Loucy (cell line): Measurements from ENCODE around the gene HDDC2.

Experiments used
- H2AFZ ChIP-seq: fragments of 200-600 bp; sonication (generic); 2 replicates; pipeline ENCODE4 v1.6.0; 2016; ENCODE audit warnings: antibody characterized with exemption, mild to moderate bottlenecking, low read length, moderate library complexity
- H3F3A ChIP-seq: fragments of 200-600 bp; 2 replicates; pipeline ENCODE4 v1.6.0; 2016; ENCODE audit warnings: antibody characterized with exemption, low read depth, mild to moderate bottlenecking
- H3K27me3 ChIP-seq: fragments of 200-600 bp; sonication (generic); 2 replicates; pipeline ENCODE4 v1.6.1; 2014; ENCODE audit warnings: low read length, mild to moderate bottlenecking; ENCODE audit not compliant: insufficient read depth, poor library complexity, severe bottlenecking
- H3K36me3 ChIP-seq: fragments of 200-600 bp; sonication (generic); 2 replicates; pipeline ENCODE4 v1.6.1; 2016; ENCODE audit warnings: low read length; ENCODE audit not compliant: insufficient read depth
- H3K4me1 ChIP-seq: fragments of 200-600 bp; sonication (generic); 2 replicates; pipeline ENCODE4 v1.5.1; 2014; ENCODE audit warnings: low read length, mild to moderate bottlenecking; ENCODE audit not compliant: insufficient read depth, poor library complexity, severe bottlenecking
- H3K4me2 ChIP-seq: fragments of 200-600 bp; sonication (generic); 2 replicates; pipeline ENCODE4 v1.6.0; 2014; ENCODE audit warnings: antibody characterized with exemption, low read length, low read depth, mild to moderate bottlenecking; ENCODE audit not compliant: poor library complexity, severe bottlenecking
- H3K4me3 ChIP-seq: fragments of 200-600 bp; sonication (generic); 2 replicates; pipeline ENCODE4 v1.5.1; 2014; ENCODE audit warnings: low read length, mild to moderate bottlenecking, mixed read lengths; ENCODE audit not compliant: poor library complexity, severe bottlenecking
- H3K79me2 ChIP-seq: fragments of 200-600 bp; sonication (generic); 2 replicates; pipeline ENCODE4 v1.6.1; 2014; ENCODE audit warnings: low read length; ENCODE audit not compliant: insufficient read depth
- H3K9ac ChIP-seq: fragments of 200-600 bp; sonication (generic); 2 replicates; pipeline ENCODE4 v1.6.0; 2014; ENCODE audit warnings: mild to moderate bottlenecking, low read depth, low read length, moderate library complexity; ENCODE audit not compliant: poor library complexity, severe bottlenecking
- H3K9me2 ChIP-seq: fragments of 200-600 bp; sonication (generic); replicated peaks from 2 replicates; pipeline ENCODE4 v1.6.1; 2016; ENCODE audit warnings: low read depth, low read length, mixed read lengths
- H3K9me3 ChIP-seq: fragments of 200-600 bp; sonication (generic); 2 replicates; pipeline ENCODE4 v1.6.1; 2014; ENCODE audit warnings: mild to moderate bottlenecking, antibody characterized with exemption, low read length, low read depth; ENCODE audit not compliant: insufficient read depth
- H4K20me1 ChIP-seq: fragments of 200-600 bp; sonication (generic); 2 replicates; pipeline ENCODE4 v1.6.0; 2014; ENCODE audit warnings: antibody characterized with exemption, low read length, mild to moderate bottlenecking; ENCODE audit not compliant: insufficient read depth, poor library complexity, severe bottlenecking
- CTCF ChIP-seq: fragments of 200-600 bp; sonication (generic); conservative IDR thresholded peaks from 2 replicates; pipeline ENCODE4 v1.5.1; 2014; ENCODE audit warnings: mild to moderate bottlenecking, antibody characterized with exemption, low read length
- EZH2phosphoT487 ChIP-seq: fragments of 200-600 bp; IDR thresholded peaks from 2 replicates; pipeline ENCODE4 v1.6.1; 2018; ENCODE audit warnings: antibody characterized with exemption, mild to moderate bottlenecking, moderate library complexity, borderline replicate concordance

Gene HDDC2

GRCh38 chr6:125279961-125280360 is 21.8 kb downstream of the HDDC2 start:
- H3K4me3 ChIP-seq, result no peak overlapping the region
- no peaks in the 10 kb centered on the region for H3K9me3 ChIP-seq
- no peaks in the 10 kb centered on the region; the same call in 1 of the 2 replicates for H3K36me3 ChIP-seq
- H3K9me2 ChIP-seq, result no peaks in the 10 kb centered on the region
- no peaks in the 10 kb centered on the region for H3K27me3 ChIP-seq
- H3K4me1 ChIP-seq, result peaks cover 6% of the 10 kb centered on the region
- no peak overlapping the region for H3K9ac ChIP-seq
- no peak for TF ChIP-seq CTCF
- TF ChIP-seq EZH2phosphoT487, result no peak
- H3K4me2 ChIP-seq, result no peak overlapping the region
- peaks cover 9% of the 10 kb centered on the region; the same call in 1 of the 2 replicates for H3K79me2 ChIP-seq
- no peaks in the 10 kb centered on the region for H4K20me1 ChIP-seq
- no peaks in the 10 kb centered on the region for H3F3A ChIP-seq
- H2AFZ ChIP-seq, result no peak overlapping the region

- Histone ChIP-seq H3K4me2 (no peak overlapping the region), H3F3A (no peaks in the 10 kb centered on the region), H3K36me3 (peaks cover 3% of the 10 kb centered on the region; the same call in 1 of the 2 replicates), H3K4me3 (no peak overlapping the region), H3K27me3 (no peaks in the 10 kb centered on the region), H3K9ac (no peak overlapping the region), H3K9me3 (no peaks in the 10 kb centered on the region), H3K79me2 (peaks cover 9% of the 10 kb centered on the region; the same call in 1 of the 2 replicates), H2AFZ (no peak overlapping the region), H3K4me1 (peaks cover 6% of the 10 kb centered on the region), H3K9me2 (no peaks in the 10 kb centered on the region), H4K20me1 (no peaks in the 10 kb centered on the region)
- no peak for TF ChIP-seq EZH2phosphoT487
- TF ChIP-seq CTCF, result no peak
Measured at GRCh38 chr6:125277838-125278237, 23.9 kb downstream of the HDDC2 start.

- no peaks in the 10 kb centered on the region for H3K9me2 ChIP-seq
- no peaks in the 10 kb centered on the region for H3K9me3 ChIP-seq
- H2AFZ ChIP-seq, result no peak overlapping the region
- H3K4me1 ChIP-seq, result peaks cover 6% of the 10 kb centered on the region
- H4K20me1 ChIP-seq, result no peaks in the 10 kb centered on the region
- no peaks in the 10 kb centered on the region for H3F3A ChIP-seq
- H3K4me3 ChIP-seq, result no peak overlapping the region
- H3K36me3 ChIP-seq, result peaks cover 14% of the 10 kb centered on the region; the same call in 1 of the 2 replicates
- TF ChIP-seq EZH2phosphoT487, result no peak
- no peak for TF ChIP-seq CTCF
- no peak overlapping the region for H3K9ac ChIP-seq
- peaks cover 9% of the 10 kb centered on the region; the same call in 1 of the 2 replicates for H3K79me2 ChIP-seq
- peak overlapping the region; percentile 32 for H3K4me2 ChIP-seq
- H3K27me3 ChIP-seq, result no peaks in the 10 kb centered on the region
Measured at GRCh38 chr6:125275779-125276178, 26.0 kb downstream of the HDDC2 start.
